Upper lobe of left lung (tissue), 4 donors: Measurements from ENCODE around the gene DROSHA.

ENCODE experiments used
- POLR2A ChIP-seq, 4 donors: fragments of 450-650 bp; IDR thresholded peaks; one replicate each; pipeline ENCODE4 v1.5.1; 2016 to 2017; ENCODE audit warnings: antibody characterized with exemption in 4 of 4, mild to moderate bottlenecking in 2 of 4
- POLR2AphosphoS5 ChIP-seq, 2 donors: sonication (generic); formaldehyde crosslinking; IDR thresholded peaks; one replicate each; pipeline ENCODE4 v1.5.1; 2017; ENCODE audit warnings: antibody characterized with exemption in 2 of 2

- TF ChIP-seq POLR2AphosphoS5 (IDR thresholded peaks at IDR 0.05) (no peak), POLR2A (IDR thresholded peaks at IDR 0.05) (no peak)
Measured at GRCh38 chr5:31492869-31493268, 39.0 kb downstream of the DROSHA start.
